Breast epithelium (tissue), 3 donors: ENCODE results near the gene ZNF18.

Experiments used
- POLR2A ChIP-seq: fragments of 450-650 bp; IDR thresholded peaks from one replicate; pipeline ENCODE4 v1.6.1; 2016; ENCODE audit warnings: antibody characterized with exemption, mild to moderate bottlenecking, moderate library complexity
- TF ChIP-seq, protein P1 (sequence below), 3 donors: fragments of 450-650 bp; IDR thresholded peaks; one replicate each; pipeline ENCODE4 v1.5.1; 2016 to 2017; ENCODE audit warnings: antibody characterized with exemption in 3 of 3, mild to moderate bottlenecking in 3 of 3, moderate library complexity in 3 of 3

DNA sequence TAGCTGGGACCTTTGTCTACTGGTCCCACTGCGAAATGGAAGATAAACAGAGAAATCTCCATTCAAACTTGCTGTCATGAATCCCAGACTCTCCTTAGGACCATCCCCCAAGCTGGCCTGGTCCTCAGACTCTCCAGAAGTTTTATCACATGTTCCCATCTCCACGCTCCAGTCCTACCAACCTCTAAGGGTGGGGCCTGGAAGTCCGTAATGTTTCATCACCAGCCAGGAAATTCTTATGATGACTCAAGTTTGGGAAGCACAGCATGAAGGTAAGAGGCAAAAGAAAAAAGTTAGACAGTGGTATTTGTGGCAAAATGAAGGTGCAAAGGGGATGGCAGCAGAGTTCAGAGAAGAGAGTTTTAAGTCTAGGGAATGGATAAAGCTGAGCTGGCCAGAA is 52.7 kb downstream of the ZNF18 start:
- TF ChIP-seq, protein P1, sequence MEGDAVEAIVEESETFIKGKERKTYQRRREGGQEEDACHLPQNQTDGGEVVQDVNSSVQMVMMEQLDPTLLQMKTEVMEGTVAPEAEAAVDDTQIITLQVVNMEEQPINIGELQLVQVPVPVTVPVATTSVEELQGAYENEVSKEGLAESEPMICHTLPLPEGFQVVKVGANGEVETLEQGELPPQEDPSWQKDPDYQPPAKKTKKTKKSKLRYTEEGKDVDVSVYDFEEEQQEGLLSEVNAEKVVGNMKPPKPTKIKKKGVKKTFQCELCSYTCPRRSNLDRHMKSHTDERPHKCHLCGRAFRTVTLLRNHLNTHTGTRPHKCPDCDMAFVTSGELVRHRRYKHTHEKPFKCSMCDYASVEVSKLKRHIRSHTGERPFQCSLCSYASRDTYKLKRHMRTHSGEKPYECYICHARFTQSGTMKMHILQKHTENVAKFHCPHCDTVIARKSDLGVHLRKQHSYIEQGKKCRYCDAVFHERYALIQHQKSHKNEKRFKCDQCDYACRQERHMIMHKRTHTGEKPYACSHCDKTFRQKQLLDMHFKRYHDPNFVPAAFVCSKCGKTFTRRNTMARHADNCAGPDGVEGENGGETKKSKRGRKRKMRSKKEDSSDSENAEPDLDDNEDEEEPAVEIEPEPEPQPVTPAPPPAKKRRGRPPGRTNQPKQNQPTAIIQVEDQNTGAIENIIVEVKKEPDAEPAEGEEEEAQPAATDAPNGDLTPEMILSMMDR (IDR thresholded peaks at IDR 0.05) = no peak
- TF ChIP-seq POLR2A = no peak
